ENCODE measurements around the gene TPMT. TPM values are rescaled to one million over a fixed set of nuclear protein-coding genes. Genes with fewer than 3 reads are reported as not detected.
A peak's percentile ranks its signal among the peaks of the same experiment; 100 is the strongest.

TPMT gene
- total RNA-seq, 1 experiment from 2014 or later = 19.8 TPM

- Histone ChIP-seq H3K79me2 (ENCODE audit: low read length) (no peaks in the 10 kb centered on the region), H3K27ac (ENCODE audit: low read length) (peak overlapping the region; percentile 97), H3K9me3 (ENCODE audit: low read length) (no peaks in the 10 kb centered on the region), H3F3A (ENCODE audit: low read length, unreplicated experiment) (no peaks in the 10 kb centered on the region), H3K4me2 (ENCODE audit: low read length) (peak overlapping the region; percentile 75), H2AFZ (ENCODE audit: low read length) (no peak overlapping the region), H3K9ac (ENCODE audit: low read length) (peak overlapping the region; percentile 80), H3K27me3 (ENCODE audit: low read length) (no peaks in the 10 kb centered on the region), H3K36me3 (ENCODE audit: low read depth, low read length) (peaks cover 4% of the 10 kb centered on the region), H3K9me2 (replicated peaks; ENCODE audit: low read length) (no peaks in the 10 kb centered on the region), H3K4me3 (ENCODE audit: low read length) (0 out of 2 replicates have a peak overlapping the region, but pooled peaks have one; percentile 25), H3K4me1 (ENCODE audit: insufficient read depth, low read length) (peaks cover 28% of the 10 kb centered on the region), H4K20me1 (ENCODE audit: low read length) (no peaks in the 10 kb centered on the region)
- ChIA-PET POLR2A (ENCODE audit: unreplicated experiment) (no interaction called here), CTCF (no interaction called here)
- TF ChIP-seq EZH2phosphoT487 (IDR thresholded peaks at IDR 0.05; ENCODE audit: borderline replicate concordance, low read length) = no peak
- no peak for TF ChIP-seq EZH2 (IDR thresholded peaks at IDR 0.05; ENCODE audit: low read length, unreplicated experiment)
- TF ChIP-seq CTCF (conservative IDR thresholded peaks at IDR 0.05; ENCODE audit: low read depth, low read length) = no peak
- DNase-seq (peak; percentile 94), ATAC-seq (peak; percentile 94)
- BruUV-seq (replicated peaks) = no TSS peak
- intact Hi-C loops (cut with micrococcal nuclease) = loop anchor here (5.0 to 10.0 kb wide), 2 partner anchors 165 to 238 kb away; partner anchors contain the start of gene RNF144B
Measured at GRCh38 chr6:18147160-18147559, 7.7 kb downstream of the TPMT start.

DNA sequence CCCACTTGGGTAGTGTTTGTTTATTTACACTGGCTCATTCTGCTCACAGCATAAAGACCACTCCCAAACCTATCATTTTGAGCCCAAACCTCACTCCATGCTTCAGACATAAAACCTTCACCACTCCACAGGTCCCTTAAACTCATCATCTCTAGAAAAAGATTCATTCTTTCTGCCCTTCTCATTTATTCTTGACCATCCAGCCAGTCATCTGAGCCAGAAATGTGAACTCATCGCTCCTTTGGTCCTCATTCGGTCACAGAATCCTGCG, 12.4 kb downstream of the TPMT start:
- Histone ChIP-seq H3K4me1 (ENCODE audit: insufficient read depth, low read length) (peaks cover 10% of the 10 kb centered on the region), H3K9me3 (ENCODE audit: low read length) (no peaks in the 10 kb centered on the region), H2AFZ (ENCODE audit: low read length) (no peak overlapping the region), H4K20me1 (ENCODE audit: low read length) (no peaks in the 10 kb centered on the region), H3K9me2 (replicated peaks; ENCODE audit: low read length) (no peaks in the 10 kb centered on the region), H3F3A (ENCODE audit: low read length, unreplicated experiment) (no peaks in the 10 kb centered on the region), H3K36me3 (ENCODE audit: low read depth, low read length) (peaks cover 19% of the 10 kb centered on the region), H3K79me2 (ENCODE audit: low read length) (no peaks in the 10 kb centered on the region), H3K4me2 (ENCODE audit: low read length) (no peak overlapping the region), H3K4me3 (ENCODE audit: low read length) (no peak overlapping the region), H3K27me3 (ENCODE audit: low read length) (no peaks in the 10 kb centered on the region), H3K9ac (ENCODE audit: low read length) (no peak overlapping the region), H3K27ac (ENCODE audit: low read length) (no peak overlapping the region)
- intact Hi-C loops (cut with micrococcal nuclease) = loop anchor here (10.0 kb wide), 1 partner anchor 242 kb away; the partner anchor contains the start of gene RNF144B
- no peak for ATAC-seq
- TF ChIP-seq EZH2phosphoT487 (IDR thresholded peaks at IDR 0.05; ENCODE audit: borderline replicate concordance, low read length) = no peak
- no peak for TF ChIP-seq EZH2 (IDR thresholded peaks at IDR 0.05; ENCODE audit: low read length, unreplicated experiment)
- TF ChIP-seq CTCF (conservative IDR thresholded peaks at IDR 0.05; ENCODE audit: low read depth, low read length) = no peak
- ChIA-PET POLR2A (ENCODE audit: unreplicated experiment) (no interaction called here), CTCF (no interaction called here)
- DNase-seq = no peak
- BruUV-seq (replicated peaks) = no TSS peak

DNA sequence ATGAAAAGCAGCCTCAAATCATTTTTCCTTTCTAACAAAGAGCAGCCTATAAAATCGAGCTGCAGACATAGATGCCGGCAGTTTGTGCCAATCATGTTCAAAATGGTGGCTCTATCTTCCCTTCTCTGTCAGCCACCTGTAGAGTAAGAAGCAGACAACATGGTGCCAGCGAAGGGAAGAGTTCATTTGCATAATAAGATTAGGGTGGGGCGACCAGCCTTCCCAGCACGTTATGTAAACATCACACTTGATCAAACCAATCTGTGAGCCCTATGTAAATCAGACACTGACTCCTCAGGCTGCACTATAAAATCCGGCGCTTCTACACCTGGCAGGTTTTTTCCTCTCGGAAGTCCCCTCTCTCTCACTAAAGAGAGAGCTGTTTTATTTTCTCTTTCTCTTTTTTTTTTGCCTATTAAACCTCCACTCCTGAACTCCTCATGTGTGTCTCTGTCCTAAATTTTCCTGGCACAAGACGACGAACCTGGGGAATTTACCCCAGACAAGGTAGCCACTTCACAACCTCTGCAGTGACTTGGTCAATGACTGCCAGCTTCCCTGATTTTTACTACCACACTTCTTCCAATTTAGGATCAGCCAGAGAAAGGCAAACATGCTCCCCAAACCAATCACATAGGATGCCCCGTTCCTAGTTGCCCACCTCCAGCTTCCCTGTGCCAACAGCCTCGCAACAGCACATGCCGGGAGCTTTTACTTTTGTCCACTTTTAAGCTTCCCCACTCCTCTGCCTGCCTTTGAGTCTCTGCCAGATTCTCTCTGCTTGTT, 12.9 kb downstream of the TPMT start:
- CTCF ChIA-PET = no interaction called here
- H3K4me2 ChIP-seq (ENCODE audit: low read length) = no peak overlapping the region
- no TSS peak for BruUV-seq (replicated peaks)
- no peak for TF ChIP-seq EZH2 (IDR thresholded peaks at IDR 0.05; ENCODE audit: low read length, unreplicated experiment)
- no peak for TF ChIP-seq EZH2phosphoT487 (IDR thresholded peaks at IDR 0.05; ENCODE audit: borderline replicate concordance, low read length)
- no peak for TF ChIP-seq CTCF (conservative IDR thresholded peaks at IDR 0.05; ENCODE audit: low read depth, low read length)
- no peak for ATAC-seq
- peaks cover 19% of the 10 kb centered on the region for H3K36me3 ChIP-seq (ENCODE audit: low read depth, low read length)
- no peak for DNase-seq
- H4K20me1 ChIP-seq (ENCODE audit: low read length) = no peaks in the 10 kb centered on the region
- intact Hi-C loops (cut with micrococcal nuclease) = loop anchor here (10.0 kb wide), 1 partner anchor 243 kb away; the partner anchor contains the start of gene RNF144B
- no peaks in the 10 kb centered on the region for H3K27me3 ChIP-seq (ENCODE audit: low read length)
- no peak overlapping the region for H2AFZ ChIP-seq (ENCODE audit: low read length)
- H3K4me3 ChIP-seq (ENCODE audit: low read length) = no peak overlapping the region
- no peaks in the 10 kb centered on the region for H3K9me2 ChIP-seq (replicated peaks; ENCODE audit: low read length)
- no peaks in the 10 kb centered on the region for H3K79me2 ChIP-seq (ENCODE audit: low read length)
- no peaks in the 10 kb centered on the region for H3K9me3 ChIP-seq (ENCODE audit: low read length)
- H3K4me1 ChIP-seq (ENCODE audit: insufficient read depth, low read length) = peaks cover 6% of the 10 kb centered on the region
- POLR2A ChIA-PET (ENCODE audit: unreplicated experiment) = no interaction called here
- H3K27ac ChIP-seq (ENCODE audit: low read length) = no peak overlapping the region
- no peaks in the 10 kb centered on the region for H3F3A ChIP-seq (ENCODE audit: low read length, unreplicated experiment)
- no peak overlapping the region for H3K9ac ChIP-seq (ENCODE audit: low read length)

Data from PC-3 (cell line).